Measurements from ENCODE around the gene ZNF581.

The ZNF581 gene

GRCh38 chr19:55645512-55645881 is 2.0 kb downstream of the ZNF581 start:
- Histone ChIP-seq H4K20me1 (peaks cover 14% of the 10 kb centered on the region; the same call in 1 of the 2 replicates), H3K4me2 (peak overlapping the region; percentile 98), H3K9me3 (no peaks in the 10 kb centered on the region), H3K27me3 (no peaks in the 10 kb centered on the region), H3K9ac (peak overlapping the region; percentile 94), H3K36me3 (peaks cover 28% of the 10 kb centered on the region), H3K27ac (no peak overlapping the region), H3K4me1 (peaks cover 68% of the 10 kb centered on the region), H3K4me3 (peak overlapping the region; percentile 89)
- no peak for TF ChIP-seq Cebpa-rat (IDR thresholded peaks at IDR 0.05)

GRCh38 chr19:55646889-55647731 is 3.7 kb downstream of the ZNF581 start:
- H3K4me1 ChIP-seq = peaks cover 70% of the 10 kb centered on the region
- H3K4me3 ChIP-seq = peak overlapping the region; percentile 80
- peak overlapping the region; percentile 97 for H3K9ac ChIP-seq
- H3K4me2 ChIP-seq = peak overlapping the region; percentile 97
- H3K9me3 ChIP-seq = no peaks in the 10 kb centered on the region
- no peaks in the 10 kb centered on the region for H3K27me3 ChIP-seq
- TF ChIP-seq Cebpa-rat (IDR thresholded peaks at IDR 0.05) = no peak
- H4K20me1 ChIP-seq = peaks cover 14% of the 10 kb centered on the region; the same call in 1 of the 2 replicates
- peak overlapping the region; percentile 99 for H3K27ac ChIP-seq
- H3K36me3 ChIP-seq = peaks cover 44% of the 10 kb centered on the region

GRCh38 chr19:55647732-55648584 is 4.5 kb downstream of the ZNF581 start, which contains the start of gene CCDC106:
TSS of gene CCDC106 (plus strand) at chr19:55648212. CDS start at chr19:55649047, 835 bp downstream.
- peaks cover 14% of the 10 kb centered on the region; the same call in 1 of the 2 replicates for H4K20me1 ChIP-seq
- H3K4me1 ChIP-seq = peaks cover 66% of the 10 kb centered on the region
- no peak for TF ChIP-seq Cebpa-rat (IDR thresholded peaks at IDR 0.05)
- peak within 1 kb of the TSS; percentile 99 for H3K27ac ChIP-seq
- H3K4me3 ChIP-seq = peak within 1 kb of the TSS; percentile 80
- H3K9ac ChIP-seq = peak within 1 kb of the TSS; percentile 97
- H3K4me2 ChIP-seq = peak within 1 kb of the TSS; percentile 97
- H3K9me3 ChIP-seq = no peaks in the 10 kb centered on the region
- no peaks in the 10 kb centered on the region for H3K27me3 ChIP-seq
- H3K36me3 ChIP-seq = peaks cover 52% of the 10 kb centered on the region

GRCh38 chr19:55648585-55649267 is 5.3 kb downstream of the ZNF581 start:
- peak overlapping the region; percentile 97 for H3K9ac ChIP-seq
- TF ChIP-seq Cebpa-rat (IDR thresholded peaks at IDR 0.05) = no peak
- no peaks in the 10 kb centered on the region for H3K9me3 ChIP-seq
- peaks cover 67% of the 10 kb centered on the region for H3K4me1 ChIP-seq
- peak overlapping the region; percentile 80 for H3K4me3 ChIP-seq
- H3K27me3 ChIP-seq = no peaks in the 10 kb centered on the region
- H3K36me3 ChIP-seq = peaks cover 54% of the 10 kb centered on the region
- peak overlapping the region; percentile 97 for H3K4me2 ChIP-seq
- peaks cover 14% of the 10 kb centered on the region; the same call in 1 of the 2 replicates for H4K20me1 ChIP-seq
- peak overlapping the region; percentile 99 for H3K27ac ChIP-seq

- no peak for TF ChIP-seq Cebpa-rat (IDR thresholded peaks at IDR 0.05)
- H3K4me3 ChIP-seq = peak overlapping the region; percentile 80
- H3K9ac ChIP-seq = peak overlapping the region; percentile 97
- H4K20me1 ChIP-seq = peaks cover 9% of the 10 kb centered on the region; the same call in 1 of the 2 replicates
- peaks cover 63% of the 10 kb centered on the region for H3K4me1 ChIP-seq
- no peaks in the 10 kb centered on the region for H3K9me3 ChIP-seq
- H3K4me2 ChIP-seq = peak overlapping the region; percentile 97
- H3K27ac ChIP-seq = peak overlapping the region; percentile 99
- H3K36me3 ChIP-seq = peaks cover 51% of the 10 kb centered on the region
- H3K27me3 ChIP-seq = no peaks in the 10 kb centered on the region
These were observed 6.0 kb downstream of the ZNF581 start for GRCh38 chr19:55649268-55650125.

- Histone ChIP-seq H3K4me1 (peaks cover 56% of the 10 kb centered on the region), H3K9me3 (no peaks in the 10 kb centered on the region), H3K27ac (peak overlapping the region; percentile 46), H3K4me3 (no peak overlapping the region), H4K20me1 (peaks cover 3% of the 10 kb centered on the region; the same call in 1 of the 2 replicates), H3K27me3 (no peaks in the 10 kb centered on the region), H3K36me3 (peaks cover 45% of the 10 kb centered on the region), H3K4me2 (peak overlapping the region; percentile 97), H3K9ac (no peak overlapping the region)
- no peak for TF ChIP-seq Cebpa-rat (IDR thresholded peaks at IDR 0.05)
These were observed 6.7 kb downstream of the ZNF581 start for GRCh38 chr19:55650126-55650557.

- no peak for TF ChIP-seq Cebpa-rat (IDR thresholded peaks at IDR 0.05)
- H3K4me3 ChIP-seq = no peak overlapping the region
- H3K4me2 ChIP-seq = no peak overlapping the region
- H4K20me1 ChIP-seq = peaks cover 3% of the 10 kb centered on the region; the same call in 1 of the 2 replicates
- no peak overlapping the region for H3K9ac ChIP-seq
- peaks cover 39% of the 10 kb centered on the region for H3K36me3 ChIP-seq
- H3K4me1 ChIP-seq = peaks cover 50% of the 10 kb centered on the region
- peak overlapping the region; percentile 46 for H3K27ac ChIP-seq
- no peaks in the 10 kb centered on the region for H3K9me3 ChIP-seq
- no peaks in the 10 kb centered on the region for H3K27me3 ChIP-seq
These were observed 7.3 kb downstream of the ZNF581 start for GRCh38 chr19:55650602-55651230.

- no peak for TF ChIP-seq Cebpa-rat (IDR thresholded peaks at IDR 0.05)
- H3K27me3 ChIP-seq = no peaks in the 10 kb centered on the region
- H3K36me3 ChIP-seq = peaks cover 35% of the 10 kb centered on the region
- no peak overlapping the region for H3K27ac ChIP-seq
- no peak overlapping the region for H3K4me2 ChIP-seq
- H3K4me1 ChIP-seq = peaks cover 45% of the 10 kb centered on the region
- no peak overlapping the region for H3K4me3 ChIP-seq
- peaks cover 8% of the 10 kb centered on the region for H4K20me1 ChIP-seq
- H3K9ac ChIP-seq = no peak overlapping the region
- H3K9me3 ChIP-seq = no peaks in the 10 kb centered on the region
These were observed 7.8 kb downstream of the ZNF581 start for GRCh38 chr19:55651236-55651635.

Measured in BLaER1 (cell line).